H9 (cell line): ENCODE measurements around the gene CFAP141. TPM values are rescaled to one million over a fixed set of nuclear protein-coding genes. Genes with fewer than 3 reads are reported as not detected.

ENCODE experiments used
- DNase-seq: peaks from one replicate; pipeline ENCODE4 v3.0.0-alpha.2; 2017
- H2AFZ ChIP-seq: one replicate; pipeline ENCODE4 v1.6.1; 2013; ENCODE audit warnings: mild to moderate bottlenecking, low read length, control low read depth, moderate library complexity
- H2AK5ac ChIP-seq: 2 replicates; pipeline ENCODE4 v1.6.1; 2013; ENCODE audit warnings: low read length, control low read depth, mixed read lengths; ENCODE audit not compliant: insufficient read length
- H2BK120ac ChIP-seq: one replicate; pipeline ENCODE4 v1.6.1; 2013; ENCODE audit warnings: low read depth, mild to moderate bottlenecking, low read length, control low read depth, inconsistent platforms; ENCODE audit not compliant: poor library complexity, severe bottlenecking
- H2BK12ac ChIP-seq: 2 replicates; pipeline ENCODE4 v1.6.1; 2013; ENCODE audit warnings: low read length, control low read depth, mixed read lengths, low read depth; ENCODE audit not compliant: insufficient read length
- H2BK15ac ChIP-seq: 2 replicates; pipeline ENCODE4 v1.6.1; 2013; ENCODE audit warnings: low read depth, low read length, control low read depth
- H2BK20ac ChIP-seq: one replicate; pipeline ENCODE4 v1.6.1; 2013; ENCODE audit warnings: low read depth, mild to moderate bottlenecking, low read length, control low read depth, inconsistent platforms; ENCODE audit not compliant: poor library complexity, severe bottlenecking
- H2BK5ac ChIP-seq: 2 replicates; pipeline ENCODE4 v1.6.1; 2013; ENCODE audit warnings: low read length, control low read depth, mixed read lengths; ENCODE audit not compliant: insufficient read length
- H3K14ac ChIP-seq: 2 replicates; pipeline ENCODE4 v1.6.1; 2013; ENCODE audit warnings: low read length, control low read depth; ENCODE audit not compliant: insufficient read depth
- H3K18ac ChIP-seq: 2 replicates; pipeline ENCODE4 v1.6.1; 2013; ENCODE audit warnings: low read depth, mild to moderate bottlenecking, mixed read lengths, low read length, control low read depth; ENCODE audit not compliant: insufficient read length
- H3K23ac ChIP-seq: 2 replicates; pipeline ENCODE4 v1.6.1; 2013; ENCODE audit warnings: low read length, control low read depth, mixed read lengths, low read depth; ENCODE audit not compliant: insufficient read length
- H3K23me2 ChIP-seq: 2 replicates; pipeline ENCODE4 v1.6.1; 2013; ENCODE audit warnings: low read depth, mild to moderate bottlenecking, mixed read lengths, low read length, control low read depth; ENCODE audit not compliant: insufficient read length, poor library complexity, severe bottlenecking
- H3K27ac ChIP-seq: 2 replicates; pipeline ENCODE4 v1.5.1; 2013; ENCODE audit warnings: low read length, control low read depth, mixed read lengths, low read depth; ENCODE audit not compliant: insufficient read length
- H3K27me3 ChIP-seq: 2 replicates; pipeline ENCODE4 v1.6.1; 2013; ENCODE audit warnings: low read length, control low read depth, inconsistent platforms; ENCODE audit not compliant: insufficient read depth
- H3K4ac ChIP-seq: 2 replicates; pipeline ENCODE4 v1.6.1; 2013; ENCODE audit warnings: low read depth, mild to moderate bottlenecking, control low read depth, inconsistent platforms, low read length, moderate library complexity
- H3K4me1 ChIP-seq: 2 replicates; pipeline ENCODE4 v1.6.1; 2013; ENCODE audit warnings: low read length, control low read depth, inconsistent platforms; ENCODE audit not compliant: insufficient read depth
- H3K4me2 ChIP-seq: 2 replicates; pipeline ENCODE4 v1.6.1; 2013; ENCODE audit warnings: low read length, control low read depth, mixed read lengths; ENCODE audit not compliant: insufficient read length, insufficient read depth
- H3K56ac ChIP-seq: 2 replicates; pipeline ENCODE4 v1.6.1; 2013; ENCODE audit warnings: low read depth, mild to moderate bottlenecking, mixed read lengths, low read length, control low read depth; ENCODE audit not compliant: insufficient read length
- H3K79me1 ChIP-seq: 2 replicates; pipeline ENCODE4 v1.6.1; 2013; ENCODE audit warnings: low read depth, mild to moderate bottlenecking, moderate library complexity, low read length, control low read depth, inconsistent platforms; ENCODE audit not compliant: insufficient read depth, poor library complexity, severe bottlenecking
- H3K79me2 ChIP-seq: 2 replicates; pipeline ENCODE4 v1.6.1; 2013; ENCODE audit warnings: low read length, control low read depth, inconsistent platforms; ENCODE audit not compliant: insufficient read depth
- H3K9ac ChIP-seq: 2 replicates; pipeline ENCODE4 v1.6.1; 2013; ENCODE audit warnings: low read length, control low read depth, mixed read lengths; ENCODE audit not compliant: insufficient read length; ENCODE audit errors: extremely low read depth
- H3K9me3 ChIP-seq: one replicate; pipeline ENCODE4 v1.6.1; 2013; ENCODE audit warnings: low read depth, low read length, inconsistent platforms; ENCODE audit not compliant: control insufficient read depth
- H3T11ph ChIP-seq: one replicate; pipeline ENCODE4 v1.6.1; 2013; ENCODE audit warnings: mild to moderate bottlenecking, low read length, control low read depth, inconsistent platforms
- H4K20me1 ChIP-seq: one replicate; pipeline ENCODE4 v1.6.1; 2013; ENCODE audit not compliant: control insufficient read depth, insufficient read length, insufficient read depth
- H4K5ac ChIP-seq: 2 replicates; pipeline ENCODE4 v1.6.1; 2013; ENCODE audit warnings: low read depth, mild to moderate bottlenecking, mixed read lengths, low read length, control low read depth; ENCODE audit not compliant: insufficient read length
- H4K8ac ChIP-seq: replicated peaks from 2 replicates; pipeline ENCODE4 v1.6.1; 2013; ENCODE audit warnings: low read length, control low read depth, mixed read lengths, low read depth; ENCODE audit not compliant: insufficient read length
- H4K91ac ChIP-seq: 2 replicates; pipeline ENCODE4 v1.6.1; 2013; ENCODE audit warnings: low read depth, mild to moderate bottlenecking, moderate library complexity, mixed read lengths, low read length, control low read depth; ENCODE audit not compliant: insufficient read length
- H3K27ac Mint-ChIP-seq, 3 experiments: 2 replicates in 2 of 3; 3 replicates in 1 of 3; pipeline ENCODE4 v1.8.0; 2020 to 2021; ENCODE audit warnings: mixed read lengths in 3 of 3, mild to moderate bottlenecking in 1 of 3, moderate library complexity in 1 of 3
- H3K27me3 Mint-ChIP-seq: 2 replicates; pipeline ENCODE4 v1.8.0; 2021; ENCODE audit warnings: low read depth, mild to moderate bottlenecking, moderate library complexity, mixed read lengths
- H3K36me3 Mint-ChIP-seq, 3 experiments: 2 replicates in 2 of 3; 3 replicates in 1 of 3; pipeline ENCODE4 v1.8.0; 2020 to 2021; ENCODE audit warnings: low read depth in 3 of 3, mixed read lengths in 3 of 3; ENCODE audit not compliant: insufficient read depth in 1 of 3
- H3K4me1 Mint-ChIP-seq, 2 experiments: 2 replicates each; pipeline ENCODE4 v1.8.0; 2020; ENCODE audit warnings: mixed read lengths in 2 of 2
- H3K4me3 Mint-ChIP-seq, 2 experiments: 2 replicates in 1 of 2; 3 replicates in 1 of 2; pipeline ENCODE4 v1.8.0; 2020 to 2021; ENCODE audit warnings: mild to moderate bottlenecking in 2 of 2, mixed read lengths in 2 of 2, moderate library complexity in 1 of 2
- H3K9me3 Mint-ChIP-seq, 2 experiments: 2 replicates in 1 of 2; 3 replicates in 1 of 2; pipeline ENCODE4 v1.8.0; 2020; ENCODE audit warnings: mild to moderate bottlenecking in 2 of 2, mixed read lengths in 2 of 2, moderate library complexity in 1 of 2
- WGBS: extraction: QIAGEN DNeasy Blood & Tissue Kit; methylation state at CpG from one replicate; pipeline ENCODE4 v1.1.7; 2013; ENCODE audit warnings: missing lambda C conversion rate, low lambda C conversion rate, mixed read lengths; ENCODE audit not compliant: insufficient read length; ENCODE audit errors: extremely low coverage; 5-methylcytosine and 5-hydroxymethylcytosine counted together
- total RNA-seq: library from RNA; stranded (reverse); gene quantifications from 2 replicates; pipeline ENCODE4 v1.2.1, GENCODE V29; 2021
- TF ChIP-seq, protein P1 (sequence below): fragments of 200-600 bp; sonication (generic); conservative IDR thresholded peaks from 3 replicates; pipeline ENCODE4 v1.8.0; 2021; ENCODE audit warnings: antibody characterized with exemption, mild to moderate bottlenecking

CFAP141 gene
- total RNA-seq, 1 experiment from 2014 or later, result not detected

DNA sequence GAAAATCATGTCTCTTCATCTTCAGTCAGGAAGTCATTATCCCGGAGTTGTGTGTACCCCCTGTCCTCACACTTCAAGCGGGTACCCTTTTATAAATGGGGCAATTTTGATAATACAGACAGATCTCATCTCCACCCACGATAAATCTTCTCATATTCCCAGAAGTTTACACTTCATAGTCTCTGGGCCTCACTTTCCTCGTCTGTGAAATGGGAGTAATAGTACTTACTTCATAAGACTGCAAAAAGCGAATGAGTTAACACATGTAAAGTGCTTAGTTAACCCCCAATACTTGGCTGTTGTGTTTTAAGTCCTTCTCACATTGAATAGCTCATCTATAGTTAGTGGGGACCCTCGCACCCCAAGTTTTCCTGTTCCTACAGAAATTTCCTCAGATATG, 52.1 kb downstream of the CFAP141 start:
- no peaks in the 10 kb centered on the region for H3K27me3 ChIP-seq
- H3K36me3 Mint-ChIP-seq, result peaks cover 20 to 34% (median 30%) of the 10 kb centered on the region in 3 experiments; a peak in 6 of 7 replicates
- H4K91ac ChIP-seq, result no peak overlapping the region
- H3K56ac ChIP-seq, result no peak overlapping the region
- H3K4ac ChIP-seq, result no peak overlapping the region
- no peaks in the 10 kb centered on the region for H3K4me1 ChIP-seq
- no peak overlapping the region for H4K8ac ChIP-seq
- H3K9me3 Mint-ChIP-seq, result no peaks in the 10 kb centered on the region
- no CpG with 5 or more reads among the region's 6 CpGs for WGBS
- H4K20me1 ChIP-seq, result no peaks in the 10 kb centered on the region
- H3K4me2 ChIP-seq, result no peak overlapping the region
- no peak overlapping the region for H3K4me3 Mint-ChIP-seq
- DNase-seq, result no peak
- peaks cover 12 to 26% of the 10 kb centered on the region in 2 experiments for H3K4me1 Mint-ChIP-seq
- no peak overlapping the region for H2AK5ac ChIP-seq
- no peak overlapping the region for H3K14ac ChIP-seq
- H2AFZ ChIP-seq, result no peak overlapping the region
- no peak overlapping the region for H2BK15ac ChIP-seq
- H2BK20ac ChIP-seq, result no peak overlapping the region
- no peak overlapping the region for H3K18ac ChIP-seq
- H3K23me2 ChIP-seq, result no peaks in the 10 kb centered on the region
- H2BK12ac ChIP-seq, result no peak overlapping the region
- H3K27ac ChIP-seq, result no peak overlapping the region
- H3K27me3 Mint-ChIP-seq, result peaks cover 1% of the 10 kb centered on the region; the same call in 1 of the 2 replicates
- H3K27ac Mint-ChIP-seq, result no peak overlapping the region; a peak in 1 of 7 replicates
- TF ChIP-seq, protein P1, sequence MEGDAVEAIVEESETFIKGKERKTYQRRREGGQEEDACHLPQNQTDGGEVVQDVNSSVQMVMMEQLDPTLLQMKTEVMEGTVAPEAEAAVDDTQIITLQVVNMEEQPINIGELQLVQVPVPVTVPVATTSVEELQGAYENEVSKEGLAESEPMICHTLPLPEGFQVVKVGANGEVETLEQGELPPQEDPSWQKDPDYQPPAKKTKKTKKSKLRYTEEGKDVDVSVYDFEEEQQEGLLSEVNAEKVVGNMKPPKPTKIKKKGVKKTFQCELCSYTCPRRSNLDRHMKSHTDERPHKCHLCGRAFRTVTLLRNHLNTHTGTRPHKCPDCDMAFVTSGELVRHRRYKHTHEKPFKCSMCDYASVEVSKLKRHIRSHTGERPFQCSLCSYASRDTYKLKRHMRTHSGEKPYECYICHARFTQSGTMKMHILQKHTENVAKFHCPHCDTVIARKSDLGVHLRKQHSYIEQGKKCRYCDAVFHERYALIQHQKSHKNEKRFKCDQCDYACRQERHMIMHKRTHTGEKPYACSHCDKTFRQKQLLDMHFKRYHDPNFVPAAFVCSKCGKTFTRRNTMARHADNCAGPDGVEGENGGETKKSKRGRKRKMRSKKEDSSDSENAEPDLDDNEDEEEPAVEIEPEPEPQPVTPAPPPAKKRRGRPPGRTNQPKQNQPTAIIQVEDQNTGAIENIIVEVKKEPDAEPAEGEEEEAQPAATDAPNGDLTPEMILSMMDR, result no peak
- no peak overlapping the region for H4K5ac ChIP-seq
- no peak overlapping the region for H3K9ac ChIP-seq
- H2BK120ac ChIP-seq, result no peak overlapping the region
- no peak overlapping the region for H2BK5ac ChIP-seq
- no peaks in the 10 kb centered on the region for H3K79me1 ChIP-seq
- H3T11ph ChIP-seq, result no peak overlapping the region
- no peaks in the 10 kb centered on the region for H3K9me3 ChIP-seq
- no peaks in the 10 kb centered on the region for H3K79me2 ChIP-seq
- no peak overlapping the region for H3K23ac ChIP-seq
